Activated CD8-positive, alpha-beta memory T cell treated with anti-CD3 and anti-CD28 coated beads, Interleukin-2, amount 50 U/mL, for 1 hour (primary cell): ENCODE data around the gene HIGD1B.
A peak's percentile ranks its signal among the peaks of the same experiment; 100 is the strongest.

Experiments used
- DNase-seq: peaks from one replicate; pipeline ENCODE4 v3.0.0-alpha.2; 2020; ENCODE audit errors: extremely low read depth

Gene HIGD1B

GRCh38 chr17:44878627-44879221, 31.0 kb downstream of the HIGD1B start:
- no peak for DNase-seq

GRCh38 chr17:44879376-44879775, 31.7 kb downstream of the HIGD1B start:
- DNase-seq, result no peak

- no peak for DNase-seq
These were observed 32.4 kb downstream of the HIGD1B start for GRCh38 chr17:44880062-44880461.

- DNase-seq, result no peak
These were observed 33.5 kb downstream of the HIGD1B start for GRCh38 chr17:44881145-44881544.

GRCh38 chr17:44884941-44885340, 37.3 kb downstream of the HIGD1B start:
- DNase-seq, result no peak

- DNase-seq, result no peak
These were observed 39.3 kb downstream of the HIGD1B start for GRCh38 chr17:44887016-44887415.

- no peak for DNase-seq
These were observed 40.6 kb downstream of the HIGD1B start for GRCh38 chr17:44887971-44888954.

GRCh38 chr17:44889003-44889402, 41.3 kb downstream of the HIGD1B start:
- DNase-seq, result no peak

- DNase-seq, result no peak
These were observed 44.6 kb downstream of the HIGD1B start for GRCh38 chr17:44892250-44892649.

- DNase-seq, result no peak
These were observed 47.0 kb downstream of the HIGD1B start for GRCh38 chr17:44894642-44895041.

GRCh38 chr17:44898768-44899073, 51.0 kb downstream of the HIGD1B start:
- DNase-seq, result no peak

- peak; percentile 88 for DNase-seq
These were observed 51.5 kb downstream of the HIGD1B start, which contains the start of gene EFTUD2 for GRCh38 chr17:44899074-44899782. Gene EFTUD2, minus strand, starts transcription at chr17:44899445. Its CDS starts 4,924 bp downstream, at chr17:44894521.
